Glomerular endothelial cell (primary cell): ENCODE measurements around the gene NOP58. TPM values are rescaled to one million over a fixed set of nuclear protein-coding genes. Genes with fewer than 3 reads are reported as not detected.
"Not testable (repeated sequence)": the region's sequence is repeated elsewhere in the genome, so short reads cannot be mapped to it uniquely, and the experiment has no call there.

ENCODE experiments used
- DNase-seq: peaks from one replicate; pipeline ENCODE4 v3.0.0-alpha.2; 2011; ENCODE audit warnings: low read depth, low spot score; ENCODE audit errors: extremely low read depth
- total RNA-seq: library from RNA; depleted of rRNA; stranded (reverse); fragments of >200 nt; gene quantifications from 2 replicates; pipeline ENCODE4 v1.2.3, GENCODE V29; 2015

The NOP58 gene
- total RNA-seq = 31.4 and 65.0 TPM in 2 replicates

DNA sequence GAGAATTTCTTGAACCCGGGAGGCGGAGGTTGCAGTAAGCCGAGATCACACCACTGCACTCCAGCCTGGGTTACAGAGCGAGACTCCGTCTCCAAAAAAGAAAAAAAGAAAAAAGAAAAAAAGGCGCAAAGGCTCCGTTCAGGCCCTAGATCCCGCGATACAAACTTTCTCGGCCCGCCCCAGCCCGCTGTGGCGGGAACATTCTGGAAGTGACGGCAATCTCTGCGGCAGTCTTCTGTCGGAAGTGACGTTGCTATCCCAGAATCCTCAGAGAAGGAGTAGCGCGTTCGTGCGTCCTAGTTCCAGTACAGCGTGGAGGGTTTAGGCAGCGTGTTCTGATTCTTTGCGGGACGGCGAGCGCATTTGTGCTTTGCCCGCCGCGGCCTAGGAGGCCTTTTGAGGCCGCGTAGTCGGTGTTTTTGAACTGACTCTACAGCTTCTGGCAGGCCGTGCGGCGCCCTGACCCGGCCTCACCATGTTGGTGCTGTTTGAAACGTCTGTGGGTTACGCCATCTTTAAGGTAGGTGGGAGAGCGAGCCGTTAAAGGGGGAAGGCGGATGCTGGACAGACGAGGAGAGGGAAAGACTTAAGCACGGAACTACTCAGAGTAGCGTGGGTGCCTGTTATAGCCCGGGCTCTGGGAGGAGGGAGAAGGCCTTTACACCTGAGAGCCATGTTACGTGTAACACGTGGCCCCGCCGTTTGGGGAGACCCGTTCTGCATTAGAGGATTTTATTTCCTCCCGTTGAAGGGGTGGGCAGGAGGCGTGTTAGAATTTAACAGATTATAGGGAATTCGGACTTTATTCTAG, at the start of gene NOP58:
TSS of gene NOP58 (plus strand) at position 297 of the 811 bp plus-strand sequence. CDS start at position 476, 179 bp downstream.
- DNase-seq = peak; percentile 90

DNA sequence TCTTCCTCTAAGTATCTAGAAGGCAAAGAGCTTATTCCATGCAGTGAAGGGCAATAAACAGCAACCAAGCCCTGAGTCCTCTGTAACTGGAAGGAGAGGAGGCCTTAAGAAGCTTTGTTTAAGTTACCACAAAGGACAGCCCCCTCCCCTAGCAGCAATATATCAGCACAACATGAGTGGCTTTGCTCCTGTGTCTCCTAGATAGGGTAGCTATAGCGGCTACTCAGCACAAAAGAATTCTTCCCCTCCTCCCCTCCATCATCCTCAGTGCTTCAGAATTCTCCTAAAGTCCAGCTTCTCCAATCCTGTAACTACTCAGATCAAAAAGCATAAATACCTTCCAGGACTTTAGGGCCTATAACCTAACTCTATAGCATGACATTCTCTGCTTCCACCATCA, 43.7 kb upstream of the NOP58 start:
- DNase-seq = no peak

- DNase-seq = no peak
These were observed 27.8 kb upstream of the NOP58 start for GRCh38 chr2:202237787-202238233.

DNA sequence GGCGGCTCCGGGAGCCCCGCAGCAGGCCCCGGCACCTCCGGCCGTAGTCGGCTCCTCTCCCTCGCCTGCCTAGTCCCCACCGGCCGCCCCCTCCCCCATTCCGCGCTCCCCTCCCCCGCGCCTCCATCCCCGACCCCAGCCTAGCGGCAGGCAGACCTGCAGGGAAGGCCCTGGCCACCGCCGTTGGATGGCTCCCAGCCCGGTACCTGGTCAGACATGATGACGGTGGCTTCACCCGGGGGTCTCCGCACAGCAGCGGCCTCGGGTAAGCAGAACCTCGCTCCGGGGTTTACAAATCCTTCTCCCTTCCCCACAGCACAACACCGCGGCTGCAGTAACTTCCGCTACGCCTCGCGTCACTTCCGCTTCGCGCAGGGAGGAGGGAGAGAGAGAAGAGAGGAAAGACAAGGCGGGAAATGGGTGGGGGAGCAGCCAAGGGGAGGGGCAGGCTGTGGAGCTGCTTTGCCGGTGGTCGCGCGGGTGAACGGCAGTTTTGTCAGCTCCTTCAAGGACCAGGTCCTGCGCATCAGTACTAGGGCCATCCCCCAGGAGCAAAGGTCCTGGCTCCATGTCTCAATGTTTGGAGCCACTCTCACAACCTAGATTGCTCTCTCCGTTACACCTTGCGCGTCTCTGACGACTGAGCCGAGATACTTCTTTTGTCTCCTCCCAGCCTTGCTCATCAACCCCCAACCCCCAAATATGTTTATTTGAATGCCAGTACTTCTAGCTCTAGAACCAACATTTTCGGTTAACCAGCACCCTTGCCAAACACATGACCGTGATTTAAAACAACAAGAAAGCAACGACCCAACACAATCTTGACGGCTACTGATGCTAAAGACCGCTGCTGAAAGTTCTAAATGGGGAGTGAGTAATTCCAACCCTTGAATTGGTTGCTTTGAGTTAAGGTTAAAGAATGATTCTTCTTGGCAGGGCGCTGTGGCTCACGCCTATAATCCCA, 27.0 kb upstream of the NOP58 start, which contains the start of gene SUMO1:
TSS of gene SUMO1 (minus strand) at position 364 of the 964 bp plus-strand sequence. CDS start at position 218, 146 bp downstream.
- DNase-seq = no peak

DNA sequence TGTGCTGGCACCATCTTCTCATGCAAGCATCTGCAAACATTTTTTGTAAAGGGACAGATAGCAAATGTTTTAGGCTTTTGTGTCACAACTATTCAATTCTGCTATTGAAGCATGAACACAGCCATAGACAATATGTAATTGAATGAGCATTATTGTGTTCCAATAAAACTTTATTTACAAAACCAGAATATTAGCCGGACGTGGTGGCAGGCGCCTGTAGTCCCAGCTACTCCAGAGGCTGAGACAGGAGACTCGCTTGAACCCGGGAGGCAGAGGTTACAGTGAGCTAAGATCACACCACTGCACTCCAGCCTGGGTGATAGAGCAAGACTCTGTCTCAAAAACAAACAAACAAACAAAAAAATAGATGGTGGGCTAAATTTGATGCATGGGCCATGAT, 17.9 kb upstream of the NOP58 start:
- DNase-seq = not testable (repeated sequence)

- DNase-seq = no peak
These were observed 15.9 kb upstream of the NOP58 start for GRCh38 chr2:202249521-202250253.

DNA sequence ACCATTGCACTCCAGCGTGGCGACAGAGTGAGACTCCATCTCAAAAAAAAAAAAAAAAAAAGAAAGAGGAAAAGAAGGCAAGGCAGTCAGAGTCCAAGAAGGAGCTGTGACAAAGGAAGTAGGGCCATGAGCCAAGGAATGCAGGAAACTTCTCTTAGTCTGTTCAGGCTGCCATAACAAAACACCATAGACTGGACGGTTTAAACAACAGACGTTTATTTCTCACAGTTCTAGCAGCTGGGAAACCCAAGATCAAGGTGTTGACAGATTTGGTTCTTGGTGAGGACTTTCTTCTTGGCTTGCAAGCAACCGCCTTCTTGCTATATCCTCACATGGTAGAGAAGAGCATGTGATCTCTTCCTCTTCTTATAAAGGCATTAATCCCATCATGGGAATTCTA, 14.1 kb upstream of the NOP58 start:
- DNase-seq = no peak

GRCh38 chr2:202261531-202261930, 4.0 kb upstream of the NOP58 start:
- DNase-seq = no peak

GRCh38 chr2:202267495-202267894, 1.9 kb downstream of the NOP58 start:
- no peak for DNase-seq

GRCh38 chr2:202269585-202269984, 4.0 kb downstream of the NOP58 start:
- DNase-seq = no peak

DNA sequence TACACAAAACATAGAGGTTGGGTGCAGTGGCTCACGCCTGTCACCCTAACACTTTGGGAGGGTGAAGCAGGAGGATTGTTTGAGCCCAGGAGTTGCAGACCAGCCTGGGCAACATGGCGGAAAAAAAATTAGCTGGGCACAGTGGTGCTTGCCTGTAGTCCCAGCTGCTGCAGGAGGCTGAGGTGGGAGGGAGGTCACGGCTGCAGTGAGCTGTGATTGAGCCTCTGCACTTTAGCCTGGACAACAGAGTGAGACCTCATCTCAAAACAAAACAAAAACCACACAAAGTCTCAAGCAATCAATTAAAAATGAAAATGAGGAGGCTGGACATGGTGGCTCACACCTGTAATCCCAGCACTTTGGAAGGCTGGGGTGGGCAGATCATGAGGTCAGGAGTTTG, 4.9 kb downstream of the NOP58 start:
- DNase-seq = no peak

DNA sequence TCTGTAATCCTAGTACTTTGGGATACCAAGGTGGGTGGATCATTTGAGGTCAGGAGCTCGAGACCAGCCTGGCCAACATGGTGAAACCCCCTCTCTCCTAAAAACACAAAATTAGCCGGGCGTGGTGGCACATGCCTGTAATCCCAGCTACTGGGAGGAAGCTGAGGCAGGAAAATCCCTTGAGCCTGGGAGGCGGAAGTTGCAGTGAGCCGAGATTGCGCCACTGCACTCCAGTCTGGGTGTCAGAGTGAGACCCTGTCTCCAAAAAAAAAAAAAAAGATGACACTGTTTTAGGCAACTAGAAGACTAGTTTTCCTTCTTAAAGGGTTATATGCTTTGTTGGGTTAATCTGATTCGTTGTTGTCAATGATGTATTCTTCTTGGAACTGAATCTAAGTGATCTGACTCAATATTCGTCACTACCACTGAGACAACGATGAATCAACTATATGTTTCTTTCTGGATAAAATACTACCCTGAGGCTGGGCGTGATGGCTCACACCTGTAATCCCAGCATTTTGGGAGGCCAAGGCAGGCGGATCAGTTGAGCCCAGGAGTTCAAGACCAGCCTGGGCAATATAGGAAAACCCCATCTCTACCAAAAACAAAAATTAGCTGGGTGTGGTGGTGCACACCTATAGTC, 10.6 kb downstream of the NOP58 start:
- not testable (repeated sequence) for DNase-seq

GRCh38 chr2:202278036-202278760, 12.6 kb downstream of the NOP58 start:
- DNase-seq = peak; percentile 56

GRCh38 chr2:202278944-202279343, 13.4 kb downstream of the NOP58 start:
- peak; percentile 75 for DNase-seq

GRCh38 chr2:202286595-202286994, 21.0 kb downstream of the NOP58 start:
- DNase-seq = no peak

- DNase-seq = no peak
These were observed 24.0 kb downstream of the NOP58 start for GRCh38 chr2:202289394-202290204.

DNA sequence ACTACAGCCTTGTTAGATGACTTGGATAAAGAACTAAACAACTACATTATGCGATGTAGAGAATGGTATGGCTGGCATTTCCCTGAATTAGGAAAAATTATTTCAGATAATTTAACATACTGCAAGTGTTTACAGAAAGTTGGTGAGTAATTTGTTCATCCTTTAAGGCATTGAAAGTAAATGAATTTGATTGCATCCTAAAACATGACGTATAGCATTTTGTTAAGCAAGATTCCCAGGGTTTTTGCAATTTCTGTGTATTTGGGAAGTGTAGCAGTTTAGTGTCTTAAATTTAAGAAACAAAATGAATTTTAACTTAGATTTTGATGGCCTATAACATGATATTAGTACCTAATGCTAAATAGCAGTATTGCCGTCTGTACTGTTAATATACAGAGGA, 24.8 kb downstream of the NOP58 start:
- no peak for DNase-seq

GRCh38 chr2:202290970-202291369, 25.4 kb downstream of the NOP58 start:
- no peak for DNase-seq

GRCh38 chr2:202299712-202300111, 34.1 kb downstream of the NOP58 start:
- no peak for DNase-seq
